Keratinocyte (primary cell): ENCODE results near the gene MAPKAPK3. TPM values are rescaled to one million over a fixed set of nuclear protein-coding genes. Genes with fewer than 3 reads are reported as not detected.

Source experiments
- DNase-seq: peaks from one replicate; pipeline ENCODE4 v3.0.0-alpha.2; 2011; ENCODE audit warnings: low read depth, missing footprints, low spot score
- FAIRE-seq: peaks from 2 replicates; lab custom pipeline; 2011; peaks lifted over from hg19 to GRCh38; lab: Jason Lieb, UNC
- H2AFZ ChIP-seq: 2 replicates; pipeline ENCODE4 v1.6.0; 2012; ENCODE audit warnings: low read length, control low read depth, inconsistent platforms; ENCODE audit not compliant: control insufficient read depth
- H3K27ac ChIP-seq: 2 replicates; pipeline ENCODE4 v1.5.1; 2011; ENCODE audit warnings: low read length; ENCODE audit not compliant: control insufficient read depth, insufficient read depth
- H3K27me3 ChIP-seq: 3 replicates; pipeline ENCODE4 v1.6.0; 2011; ENCODE audit warnings: low read length; ENCODE audit not compliant: control insufficient read depth, insufficient read depth; ENCODE audit errors: extremely low read depth
- H3K36me3 ChIP-seq, 2 experiments: 2 replicates in 1 of 2; 3 replicates in 1 of 2; pipeline ENCODE4 v1.5.1; 2011; ENCODE audit warnings: low read length in 2 of 2, mild to moderate bottlenecking in 1 of 2; ENCODE audit not compliant: control insufficient read depth in 2 of 2, insufficient read depth in 2 of 2; ENCODE audit errors: extremely low read depth in 1 of 2
- H3K4me1 ChIP-seq: 3 replicates; pipeline ENCODE4 v1.5.1; 2011; ENCODE audit warnings: low read length; ENCODE audit not compliant: control insufficient read depth, insufficient read depth; ENCODE audit errors: extremely low read depth
- H3K4me2 ChIP-seq: 3 replicates; pipeline ENCODE4 v1.6.0; 2011; ENCODE audit warnings: low read depth, low read length; ENCODE audit not compliant: control insufficient read depth, insufficient read depth; ENCODE audit errors: extremely low read depth
- H3K4me3 ChIP-seq, 3 experiments: fragments of 200-600 bp in 1 of 3; sonication (generic) in 1 of 3; 2 replicates in 2 of 3; 3 replicates in 1 of 3; pipeline ENCODE4 v1.5.1; 2011 to 2016; ENCODE audit warnings: low read length in 3 of 3, mild to moderate bottlenecking in 3 of 3, control low read depth in 2 of 3, inconsistent platforms in 1 of 3, low read depth in 1 of 3, mixed read lengths in 1 of 3, mixed run types in 1 of 3, moderate library complexity in 1 of 3; ENCODE audit not compliant: control insufficient read depth in 2 of 3, insufficient read depth in 2 of 3; ENCODE audit errors: extremely low read depth in 1 of 3
- H3K79me2 ChIP-seq: 2 replicates; pipeline ENCODE4 v1.6.0; 2012; ENCODE audit warnings: low read length; ENCODE audit not compliant: control insufficient read depth, insufficient read depth
- H3K9ac ChIP-seq: 3 replicates; pipeline ENCODE4 v1.6.0; 2011; ENCODE audit warnings: low read length; ENCODE audit not compliant: control insufficient read depth, insufficient read depth; ENCODE audit errors: extremely low read depth
- H3K9me1 ChIP-seq: 3 replicates; pipeline ENCODE4 v1.6.0; 2011; ENCODE audit warnings: low read length; ENCODE audit not compliant: control insufficient read depth, insufficient read depth; ENCODE audit errors: extremely low read depth
- H3K9me3 ChIP-seq: 2 replicates; pipeline ENCODE4 v1.5.1; 2012; ENCODE audit warnings: low read depth, low read length; ENCODE audit not compliant: control insufficient read depth
- H4K20me1 ChIP-seq: 3 replicates; pipeline ENCODE4 v1.6.0; 2011; ENCODE audit warnings: low read length; ENCODE audit not compliant: control insufficient read depth, insufficient read depth; ENCODE audit errors: extremely low read depth
- EZH2 ChIP-seq: IDR thresholded peaks from one replicate; pipeline ENCODE4 v1.6.1; 2012; ENCODE audit warnings: inconsistent platforms, mild to moderate bottlenecking, low read length, moderate library complexity
- dilution Hi-C: fragments of 300-500 bp; cut with MboI; formaldehyde crosslinking; loops from one replicate; pipeline ENCODE4 v1.7.0; 2020; ENCODE audit warnings: low sequenced_read_pairs; ENCODE audit not compliant: extremely low pct_ligation_motif_present
- polyA plus RNA-seq, 5 experiments: library from polyadenylated mRNA; depleted of rRNA in 3 of 5; stranded (reverse) in 3 of 5; stranded (forward) in 1 of 5; unstranded in 1 of 5; fragments of >200 nt; gene quantifications; 1 replicate in 1 of 5; 2 replicates in 3 of 5; 3 replicates in 1 of 5; pipeline versions ENCODE4 v1.2.1 to v1.2.3, GENCODE V29; 2011 to 2012; ENCODE audit warnings: missing spikeins in 2 of 5, low read depth in 1 of 5, low replicate concordance in 1 of 5
- TF ChIP-seq, protein P1 (sequence below), 3 experiments: IDR thresholded peaks in 1 of 3; conservative IDR thresholded peaks in 1 of 3; optimal IDR thresholded peaks in 1 of 3; 2 replicates in 2 of 3; 3 replicates in 1 of 3; pipeline versions ENCODE3 to v1.5.1; 2011; ENCODE audit warnings: low read length in 3 of 3, mild to moderate bottlenecking in 3 of 3, moderate library complexity in 2 of 3, control low read depth in 1 of 3, inconsistent platforms in 1 of 3; ENCODE audit not compliant: insufficient read depth in 2 of 3; ENCODE audit errors: extremely low read depth in 1 of 3

Gene MAPKAPK3
- polyA plus RNA-seq, 1 donor (not counting 4 experiments of a cell fraction or from before 2014, with no cell fraction given) = 134 TPM

DNA sequence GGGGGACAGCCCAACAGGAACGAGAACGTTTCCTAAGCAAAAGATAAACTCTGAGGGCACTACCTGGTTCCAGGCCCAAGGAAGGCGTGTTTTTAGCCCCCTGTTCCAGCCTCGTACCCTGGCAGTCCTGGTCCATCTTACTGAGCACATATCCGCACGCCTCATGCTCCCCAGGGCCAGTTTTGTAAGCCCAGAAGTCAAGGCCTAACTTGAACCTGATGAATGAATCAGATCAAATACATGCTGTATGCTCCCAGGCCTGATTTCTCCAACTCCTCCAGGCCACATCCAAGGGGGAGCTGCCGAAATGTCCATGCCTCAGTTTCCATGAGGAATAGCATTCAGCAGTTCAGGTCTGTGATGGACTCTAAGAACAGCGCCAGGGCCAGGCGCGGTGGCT lies 43.4 kb downstream of the MAPKAPK3 start:
- no peaks in the 10 kb centered on the region for H3K36me3 ChIP-seq
- H2AFZ ChIP-seq = no peak overlapping the region
- H3K4me3 ChIP-seq = no peak overlapping the region
- H4K20me1 ChIP-seq = no peaks in the 10 kb centered on the region
- no peak for TF ChIP-seq EZH2
- TF ChIP-seq, protein P1, sequence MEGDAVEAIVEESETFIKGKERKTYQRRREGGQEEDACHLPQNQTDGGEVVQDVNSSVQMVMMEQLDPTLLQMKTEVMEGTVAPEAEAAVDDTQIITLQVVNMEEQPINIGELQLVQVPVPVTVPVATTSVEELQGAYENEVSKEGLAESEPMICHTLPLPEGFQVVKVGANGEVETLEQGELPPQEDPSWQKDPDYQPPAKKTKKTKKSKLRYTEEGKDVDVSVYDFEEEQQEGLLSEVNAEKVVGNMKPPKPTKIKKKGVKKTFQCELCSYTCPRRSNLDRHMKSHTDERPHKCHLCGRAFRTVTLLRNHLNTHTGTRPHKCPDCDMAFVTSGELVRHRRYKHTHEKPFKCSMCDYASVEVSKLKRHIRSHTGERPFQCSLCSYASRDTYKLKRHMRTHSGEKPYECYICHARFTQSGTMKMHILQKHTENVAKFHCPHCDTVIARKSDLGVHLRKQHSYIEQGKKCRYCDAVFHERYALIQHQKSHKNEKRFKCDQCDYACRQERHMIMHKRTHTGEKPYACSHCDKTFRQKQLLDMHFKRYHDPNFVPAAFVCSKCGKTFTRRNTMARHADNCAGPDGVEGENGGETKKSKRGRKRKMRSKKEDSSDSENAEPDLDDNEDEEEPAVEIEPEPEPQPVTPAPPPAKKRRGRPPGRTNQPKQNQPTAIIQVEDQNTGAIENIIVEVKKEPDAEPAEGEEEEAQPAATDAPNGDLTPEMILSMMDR (optimal IDR thresholded peaks at IDR 0.05 in 1 of 3, IDR thresholded peaks at IDR 0.05 in 1 of 3, conservative IDR thresholded peaks at IDR 0.05 in 1 of 3; ENCODE audit: extremely low read depth in 1 of 3, insufficient read depth in 2 of 3, low read length in 3 of 3) = no peak
- H3K79me2 ChIP-seq = no peaks in the 10 kb centered on the region
- FAIRE-seq (no peak), DNase-seq (no peak)
- no peaks in the 10 kb centered on the region for H3K9me3 ChIP-seq
- peaks cover 16% of the 10 kb centered on the region for H3K4me1 ChIP-seq
- dilution Hi-C loops = no loop called here
- H3K9ac ChIP-seq = no peak overlapping the region
- H3K27ac ChIP-seq = no peak overlapping the region
- no peaks in the 10 kb centered on the region for H3K9me1 ChIP-seq
- peaks cover 3% of the 10 kb centered on the region for H3K27me3 ChIP-seq
- no peak overlapping the region for H3K4me2 ChIP-seq

DNA sequence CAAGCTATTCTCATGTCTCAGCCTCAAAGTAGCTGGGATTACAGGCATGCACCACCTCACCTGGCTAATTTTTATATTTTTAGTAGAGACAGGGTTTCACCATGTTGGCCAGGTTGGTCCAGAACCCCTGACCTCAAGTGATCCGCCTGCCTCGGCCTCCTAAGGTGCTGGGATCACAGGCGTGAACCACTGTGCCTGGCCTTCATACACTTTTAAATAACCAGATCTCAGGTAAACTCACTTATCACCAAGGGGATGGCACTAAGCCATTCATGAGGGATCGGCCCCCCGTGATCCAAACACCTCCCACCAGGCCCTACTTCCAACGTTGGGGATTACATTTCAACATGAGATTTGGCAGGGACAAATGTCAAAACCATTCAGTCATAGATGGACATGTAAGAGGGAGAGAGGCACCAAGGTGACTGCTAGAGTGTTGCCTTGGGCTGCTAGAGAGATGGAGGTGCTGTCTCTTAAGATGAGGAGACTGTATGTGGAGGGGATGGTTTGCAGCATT lies 44.4 kb downstream of the MAPKAPK3 start:
- TF ChIP-seq, protein P1 (optimal IDR thresholded peaks at IDR 0.05 in 1 of 3, IDR thresholded peaks at IDR 0.05 in 1 of 3, conservative IDR thresholded peaks at IDR 0.05 in 1 of 3; ENCODE audit: extremely low read depth in 1 of 3, insufficient read depth in 2 of 3, low read length in 3 of 3) = no peak
- no peak for FAIRE-seq

More for the DNA sequence above, 44.4 kb downstream of the MAPKAPK3 start:
- H3K9me1 ChIP-seq = no peaks in the 10 kb centered on the region
- H3K36me3 ChIP-seq = no peaks in the 10 kb centered on the region
- no peak overlapping the region for H3K27ac ChIP-seq
- H2AFZ ChIP-seq = no peak overlapping the region
- DNase-seq = no peak
- H3K4me3 ChIP-seq = no peak overlapping the region
- peaks cover 16% of the 10 kb centered on the region for H3K4me1 ChIP-seq
- H3K79me2 ChIP-seq = no peaks in the 10 kb centered on the region
- no peak overlapping the region for H3K9ac ChIP-seq
- H3K4me2 ChIP-seq = no peak overlapping the region
- no peaks in the 10 kb centered on the region for H3K9me3 ChIP-seq
- no peaks in the 10 kb centered on the region for H4K20me1 ChIP-seq
- peaks cover 6% of the 10 kb centered on the region for H3K27me3 ChIP-seq
- dilution Hi-C loops = no loop called here
